Mucosa of stomach (tissue), 1 donor: Measurements from ENCODE around the gene LHCGR.

Experiments used
- H3K27me3 ChIP-seq: one replicate; pipeline ENCODE4 v1.7.0; 2013; ENCODE audit warnings: mild to moderate bottlenecking, low read length; ENCODE audit not compliant: control insufficient read depth, insufficient read depth
- H3K36me3 ChIP-seq: one replicate; pipeline ENCODE4 v1.7.0; 2013; ENCODE audit warnings: low read length; ENCODE audit not compliant: control insufficient read depth, insufficient read depth
- H3K4me1 ChIP-seq: one replicate; pipeline ENCODE4 v1.7.0; 2013; ENCODE audit warnings: mild to moderate bottlenecking, low read length; ENCODE audit not compliant: control insufficient read depth, insufficient read depth
- H3K4me3 ChIP-seq: one replicate; pipeline ENCODE4 v1.7.0; 2013; ENCODE audit warnings: low read length
- H3K9ac ChIP-seq: one replicate; pipeline ENCODE4 v1.7.0; 2013; ENCODE audit warnings: mild to moderate bottlenecking, low read length, moderate library complexity
- H3K9me3 ChIP-seq: one replicate; pipeline ENCODE4 v1.7.0; 2013; ENCODE audit warnings: mild to moderate bottlenecking, low read length, moderate library complexity; ENCODE audit not compliant: control insufficient read depth
- donor health status: Pancreatic carcinoma.

LHCGR gene

GRCh38 chr2:48755473-48755872, at the start of gene LHCGR:
Gene LHCGR (minus strand): TSS chr2:48755724. CDS start chr2:48755671, 53 bp downstream.
- H3K9me3 ChIP-seq: no peaks in the 10 kb centered on the region
- peaks cover 3% of the 10 kb centered on the region for H3K27me3 ChIP-seq
- no peaks in the 10 kb centered on the region for H3K36me3 ChIP-seq
- H3K9ac ChIP-seq: no peak within 1 kb of the TSS
- H3K4me1 ChIP-seq: no peaks in the 10 kb centered on the region
- no peak within 1 kb of the TSS for H3K4me3 ChIP-seq

GRCh38 chr2:48799601-48800000, 44.1 kb upstream of the LHCGR start:
- no peaks in the 10 kb centered on the region for H3K4me1 ChIP-seq

GRCh38 chr2:48795065-48795464, 39.5 kb upstream of the LHCGR start:
- Histone ChIP-seq H3K27me3 (no peaks in the 10 kb centered on the region), H3K36me3 (no peaks in the 10 kb centered on the region), H3K9me3 (no peaks in the 10 kb centered on the region), H3K4me3 (no peak overlapping the region), H3K4me1 (no peaks in the 10 kb centered on the region), H3K9ac (no peak overlapping the region)

More at GRCh38 chr2:48799601-48800000, 44.1 kb upstream of the LHCGR start:
- no peaks in the 10 kb centered on the region for H3K36me3 ChIP-seq
- H3K4me3 ChIP-seq: no peak overlapping the region
- no peak overlapping the region for H3K9ac ChIP-seq
- H3K27me3 ChIP-seq: no peaks in the 10 kb centered on the region
- H3K9me3 ChIP-seq: no peaks in the 10 kb centered on the region

GRCh38 chr2:48793671-48794070, 38.1 kb upstream of the LHCGR start:
- H3K4me3 ChIP-seq: no peak overlapping the region
- no peaks in the 10 kb centered on the region for H3K9me3 ChIP-seq
- no peak overlapping the region for H3K9ac ChIP-seq
- H3K4me1 ChIP-seq: no peaks in the 10 kb centered on the region
- no peaks in the 10 kb centered on the region for H3K27me3 ChIP-seq
- H3K36me3 ChIP-seq: no peaks in the 10 kb centered on the region

- Histone ChIP-seq H3K9me3 (no peaks in the 10 kb centered on the region), H3K36me3 (no peaks in the 10 kb centered on the region), H3K9ac (no peak overlapping the region), H3K27me3 (no peaks in the 10 kb centered on the region), H3K4me1 (no peaks in the 10 kb centered on the region), H3K4me3 (no peak overlapping the region)
Measured at GRCh38 chr2:48792030-48792429, 36.5 kb upstream of the LHCGR start.

- Histone ChIP-seq H3K4me1 (no peaks in the 10 kb centered on the region), H3K27me3 (no peaks in the 10 kb centered on the region), H3K4me3 (no peak overlapping the region), H3K9me3 (no peaks in the 10 kb centered on the region), H3K9ac (no peak overlapping the region), H3K36me3 (no peaks in the 10 kb centered on the region)
Measured at GRCh38 chr2:48790407-48791170, 35.1 kb upstream of the LHCGR start.

GRCh38 chr2:48787580-48787979, 32.1 kb upstream of the LHCGR start:
- no peaks in the 10 kb centered on the region for H3K9me3 ChIP-seq

GRCh38 chr2:48781366-48781765, 25.8 kb upstream of the LHCGR start:
- Histone ChIP-seq H3K36me3 (no peaks in the 10 kb centered on the region), H3K27me3 (no peaks in the 10 kb centered on the region), H3K4me1 (no peaks in the 10 kb centered on the region), H3K9ac (no peak overlapping the region), H3K4me3 (no peak overlapping the region), H3K9me3 (no peaks in the 10 kb centered on the region)

More at GRCh38 chr2:48787580-48787979, 32.1 kb upstream of the LHCGR start:
- Histone ChIP-seq H3K4me3 (no peak overlapping the region), H3K4me1 (no peaks in the 10 kb centered on the region), H3K27me3 (no peaks in the 10 kb centered on the region), H3K9ac (no peak overlapping the region), H3K36me3 (no peaks in the 10 kb centered on the region)

- no peak overlapping the region for H3K4me3 ChIP-seq
- no peaks in the 10 kb centered on the region for H3K4me1 ChIP-seq
- no peaks in the 10 kb centered on the region for H3K27me3 ChIP-seq
- no peak overlapping the region for H3K9ac ChIP-seq
- no peaks in the 10 kb centered on the region for H3K9me3 ChIP-seq
- no peaks in the 10 kb centered on the region for H3K36me3 ChIP-seq
Measured at GRCh38 chr2:48779019-48779716, 23.6 kb upstream of the LHCGR start.

GRCh38 chr2:48774251-48774650, 18.7 kb upstream of the LHCGR start:
- Histone ChIP-seq H3K36me3 (no peaks in the 10 kb centered on the region), H3K27me3 (no peaks in the 10 kb centered on the region), H3K4me3 (no peak overlapping the region), H3K4me1 (no peaks in the 10 kb centered on the region), H3K9me3 (no peaks in the 10 kb centered on the region), H3K9ac (no peak overlapping the region)

- no peaks in the 10 kb centered on the region for H3K27me3 ChIP-seq
- H3K9ac ChIP-seq: no peak overlapping the region
- no peak overlapping the region for H3K4me3 ChIP-seq
- no peaks in the 10 kb centered on the region for H3K36me3 ChIP-seq
- H3K4me1 ChIP-seq: no peaks in the 10 kb centered on the region
- H3K9me3 ChIP-seq: no peaks in the 10 kb centered on the region
Measured at GRCh38 chr2:48771241-48772014, 15.9 kb upstream of the LHCGR start.

GRCh38 chr2:48770181-48770580, 14.7 kb upstream of the LHCGR start:
- no peak overlapping the region for H3K9ac ChIP-seq
- no peaks in the 10 kb centered on the region for H3K36me3 ChIP-seq
- no peaks in the 10 kb centered on the region for H3K27me3 ChIP-seq
- no peak overlapping the region for H3K4me3 ChIP-seq
- H3K9me3 ChIP-seq: no peaks in the 10 kb centered on the region
- no peaks in the 10 kb centered on the region for H3K4me1 ChIP-seq
